ENCODE measurements around the gene TRANK1. TPM values are rescaled to one million over a fixed set of nuclear protein-coding genes. Genes with fewer than 3 reads are reported as not detected.

The TRANK1 gene
- total RNA-seq, 4 donors from 2014 or later: 2.5 to 4.8 (median 3.7) TPM

DNA sequence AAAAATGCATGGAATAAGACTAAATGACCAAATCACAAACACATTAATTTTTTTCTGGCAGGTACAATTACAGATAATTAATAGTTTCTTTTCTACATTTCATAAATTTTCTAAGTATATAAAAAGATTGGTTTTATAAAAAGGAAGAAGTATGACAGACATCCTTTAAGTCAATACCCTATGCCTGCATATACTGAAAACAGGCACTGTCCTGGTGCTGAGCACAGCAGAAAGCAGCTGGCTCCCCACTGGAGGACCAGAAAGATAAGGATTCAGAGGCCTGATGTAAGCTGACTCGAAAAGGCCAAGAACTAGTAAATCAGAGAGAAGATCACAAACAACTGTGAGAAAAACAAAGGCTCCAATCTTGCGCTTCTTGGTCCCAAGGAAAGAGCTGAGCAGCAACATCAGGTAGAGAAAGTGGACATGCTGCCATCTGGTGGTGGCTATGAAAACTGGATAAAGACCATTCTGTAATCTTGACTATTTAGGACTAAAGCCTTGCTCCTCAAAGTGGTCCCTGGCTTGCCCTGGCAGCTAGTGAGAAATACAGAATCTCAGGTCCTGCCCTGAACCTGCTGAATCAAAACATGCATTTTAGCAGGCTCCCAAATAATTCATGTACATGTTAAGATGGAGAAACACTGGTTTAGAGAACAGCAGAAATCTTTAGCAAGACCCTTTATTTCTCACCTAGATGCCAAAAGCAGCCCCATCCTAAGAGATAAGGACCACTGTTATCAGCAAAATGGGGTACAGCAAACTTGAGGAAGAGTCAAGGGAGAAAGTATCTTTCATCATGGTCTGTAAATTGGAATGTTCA, 76.0 kb downstream of the TRANK1 start:
- Histone ChIP-seq H3K9me3 (no peaks in the 10 kb centered on the region), H3K27ac (no peak overlapping the region), H3K4me1 (no peaks in the 10 kb centered on the region), H3K36me3 (peaks cover 7% of the 10 kb centered on the region), H3K27me3 (no peaks in the 10 kb centered on the region), H3K4me3 (no peak overlapping the region)
- TF ChIP-seq, protein P1, sequence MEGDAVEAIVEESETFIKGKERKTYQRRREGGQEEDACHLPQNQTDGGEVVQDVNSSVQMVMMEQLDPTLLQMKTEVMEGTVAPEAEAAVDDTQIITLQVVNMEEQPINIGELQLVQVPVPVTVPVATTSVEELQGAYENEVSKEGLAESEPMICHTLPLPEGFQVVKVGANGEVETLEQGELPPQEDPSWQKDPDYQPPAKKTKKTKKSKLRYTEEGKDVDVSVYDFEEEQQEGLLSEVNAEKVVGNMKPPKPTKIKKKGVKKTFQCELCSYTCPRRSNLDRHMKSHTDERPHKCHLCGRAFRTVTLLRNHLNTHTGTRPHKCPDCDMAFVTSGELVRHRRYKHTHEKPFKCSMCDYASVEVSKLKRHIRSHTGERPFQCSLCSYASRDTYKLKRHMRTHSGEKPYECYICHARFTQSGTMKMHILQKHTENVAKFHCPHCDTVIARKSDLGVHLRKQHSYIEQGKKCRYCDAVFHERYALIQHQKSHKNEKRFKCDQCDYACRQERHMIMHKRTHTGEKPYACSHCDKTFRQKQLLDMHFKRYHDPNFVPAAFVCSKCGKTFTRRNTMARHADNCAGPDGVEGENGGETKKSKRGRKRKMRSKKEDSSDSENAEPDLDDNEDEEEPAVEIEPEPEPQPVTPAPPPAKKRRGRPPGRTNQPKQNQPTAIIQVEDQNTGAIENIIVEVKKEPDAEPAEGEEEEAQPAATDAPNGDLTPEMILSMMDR (IDR thresholded peaks at IDR 0.05): peak; percentile 58 to 75
- TF ChIP-seq POLR2A (IDR thresholded peaks at IDR 0.05): no peak
- DNase-seq (ENCODE audit: low spot score in 2 of 2): no peak
- WGBS: 12% methylated on average over 2 of the region's 2 CpGs

DNA sequence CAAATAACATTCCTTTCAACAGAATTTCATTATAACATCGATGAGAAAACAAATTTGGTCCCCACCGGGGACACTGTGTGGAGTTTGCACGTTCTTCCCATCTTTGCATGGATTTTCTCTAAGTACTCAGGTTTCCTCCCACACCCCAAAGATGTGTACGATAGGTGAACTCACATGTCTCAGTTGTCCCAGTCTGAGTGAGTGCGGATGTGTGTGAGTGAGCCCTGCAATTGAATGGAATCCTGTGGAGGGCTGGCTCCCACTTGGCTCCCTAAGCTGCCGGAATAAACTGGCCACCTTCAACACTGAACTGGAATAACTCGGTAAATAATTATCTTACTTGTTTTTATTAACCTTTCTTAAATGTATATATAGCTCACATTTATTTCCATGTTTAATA, 77.0 kb downstream of the TRANK1 start:
- H3K36me3 ChIP-seq: peaks cover 7% of the 10 kb centered on the region
- TF ChIP-seq, protein P1 (IDR thresholded peaks at IDR 0.05): no peak
- TF ChIP-seq POLR2A (IDR thresholded peaks at IDR 0.05) (no peak), EP300 (IDR thresholded peaks at IDR 0.05) (no peak), POLR2AphosphoS5 (IDR thresholded peaks at IDR 0.05) (no peak)
- H3K4me1 ChIP-seq: no peaks in the 10 kb centered on the region
- no peaks in the 10 kb centered on the region for H3K9me3 ChIP-seq
- H3K27ac ChIP-seq: no peak overlapping the region
- no peak for DNase-seq (ENCODE audit: low spot score in 2 of 2)
- no peak overlapping the region for H3K4me3 ChIP-seq
- WGBS: 88% methylated on average over 7 of the region's 7 CpGs
- H3K27me3 ChIP-seq: no peaks in the 10 kb centered on the region

DNA sequence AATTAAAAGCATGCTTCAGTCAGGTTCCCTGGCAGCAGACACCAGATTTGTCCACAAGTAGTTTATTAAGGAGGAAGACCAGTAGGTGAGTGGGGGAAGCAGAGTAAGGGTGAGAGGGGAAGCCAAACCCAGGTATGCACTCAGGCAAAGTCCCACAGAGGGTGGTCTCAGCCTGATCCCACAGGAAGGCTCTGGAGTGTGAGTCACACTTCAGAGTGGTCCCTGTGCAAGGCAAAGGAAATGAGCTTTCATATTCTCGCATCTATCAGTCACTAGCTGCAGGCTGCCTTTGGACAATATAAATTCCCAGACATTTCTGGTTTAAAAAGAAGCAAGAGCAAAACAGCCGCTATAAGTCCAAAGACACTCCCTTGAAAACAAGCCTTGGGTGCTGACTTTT, 78.5 kb downstream of the TRANK1 start:
- no peak for TF ChIP-seq POLR2AphosphoS5 (IDR thresholded peaks at IDR 0.05)
- no peak for TF ChIP-seq POLR2A (IDR thresholded peaks at IDR 0.05)
- no peak for TF ChIP-seq EP300 (IDR thresholded peaks at IDR 0.05)
- TF ChIP-seq, protein P1 (IDR thresholded peaks at IDR 0.05): no peak
- no peak for DNase-seq (ENCODE audit: low spot score in 2 of 2)
- 83% methylated on average over 2 of the region's 2 CpGs for WGBS
- Histone ChIP-seq H3K4me3 (no peak overlapping the region), H3K27ac (no peak overlapping the region), H3K36me3 (peaks cover 7% of the 10 kb centered on the region), H3K27me3 (no peaks in the 10 kb centered on the region), H3K9me3 (no peaks in the 10 kb centered on the region), H3K4me1 (no peaks in the 10 kb centered on the region)

DNA sequence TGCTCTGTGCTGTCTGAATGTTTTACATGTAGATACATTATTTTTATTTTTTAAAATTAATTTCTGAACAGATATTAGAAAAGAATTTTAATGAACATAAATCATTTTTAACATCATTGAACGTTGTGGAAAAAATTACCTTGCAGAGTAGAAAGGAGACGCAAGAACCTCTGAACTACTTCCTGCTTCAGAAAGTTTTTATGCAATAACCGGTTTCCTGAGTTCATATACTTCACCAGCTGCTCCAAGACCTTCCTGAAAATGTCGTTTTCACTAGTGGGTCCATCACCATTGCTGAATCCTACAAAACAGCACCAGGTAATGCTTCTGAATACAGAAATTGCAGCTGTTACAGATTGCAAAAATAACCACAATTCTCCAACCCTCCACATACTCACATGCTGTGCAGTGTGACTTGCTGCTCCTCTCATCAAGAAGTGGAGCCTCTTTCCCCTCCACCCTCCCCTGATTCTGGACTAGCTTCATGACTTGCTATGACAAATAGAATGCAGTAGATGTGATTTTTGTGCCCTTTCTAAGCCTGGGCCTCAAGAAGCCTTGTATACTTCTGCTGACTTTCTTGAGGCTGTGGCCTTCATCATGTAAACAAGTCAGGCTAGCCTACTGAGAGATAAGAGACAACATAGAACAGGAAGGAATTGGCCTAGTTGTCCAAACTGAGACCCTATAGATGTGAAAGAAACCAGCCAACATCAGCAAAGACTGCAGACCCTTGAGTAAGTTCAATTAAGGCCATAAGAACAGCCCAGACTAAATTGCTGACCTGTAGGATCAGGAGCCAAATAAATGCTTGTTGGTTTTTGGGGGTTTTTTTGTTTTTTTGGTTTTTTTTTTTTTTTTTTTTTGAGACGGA, 80.4 kb downstream of the TRANK1 start:
- WGBS: 74% methylated on average over 5 of the region's 5 CpGs
- Histone ChIP-seq H3K4me3 (no peak overlapping the region), H3K27ac (no peak overlapping the region), H3K27me3 (no peaks in the 10 kb centered on the region), H3K9me3 (no peaks in the 10 kb centered on the region), H3K36me3 (peaks cover 12% of the 10 kb centered on the region), H3K4me1 (no peaks in the 10 kb centered on the region)
- DNase-seq (ENCODE audit: low spot score in 2 of 2): no peak
- TF ChIP-seq, protein P1 (IDR thresholded peaks at IDR 0.05): no peak
- TF ChIP-seq POLR2AphosphoS5 (IDR thresholded peaks at IDR 0.05): no peak
- no peak for TF ChIP-seq EP300 (IDR thresholded peaks at IDR 0.05)
- no peak for TF ChIP-seq POLR2A (IDR thresholded peaks at IDR 0.05)

Measured in suprapubic skin (tissue), 4 donors.